Gastroesophageal sphincter (tissue), 4 donors: ENCODE data around the gene TMSB4X. TPM values are rescaled to one million over a fixed set of nuclear protein-coding genes. Genes with fewer than 3 reads are reported as not detected.

Experiments
- ATAC-seq: fragments of 150-250 bp; one replicate; pipeline ENCODE4 v1.9.1; 2016; ENCODE audit warnings: mild to moderate bottlenecking, moderate library complexity
- H3K27ac ChIP-seq, 4 donors: fragments of 200-600 bp; sonication (generic) in 3 of 4; 1 replicate in 3 of 4; 2 replicates in 1 of 4; pipeline ENCODE4 v1.5.1; 2016 to 2019
- H3K27me3 ChIP-seq: fragments of 200-600 bp; sonication (generic); one replicate; pipeline ENCODE4 v1.5.1; 2019
- H3K36me3 ChIP-seq, 2 donors: fragments of 200-600 bp; sonication (generic); one replicate each; pipeline ENCODE4 v1.5.1; 2019; ENCODE audit warnings: control low read depth in 1 of 2
- H3K4me1 ChIP-seq, 3 donors: fragments of 200-600 bp; sonication (generic); 1 replicate in 2 of 3; 2 replicates in 1 of 3; pipeline ENCODE4 v1.5.1; 2016 to 2019; ENCODE audit warnings: control low read depth in 2 of 3
- H3K4me3 ChIP-seq, 2 donors: fragments of 200-600 bp; sonication (generic); one replicate each; pipeline ENCODE4 v1.5.1; 2019; ENCODE audit warnings: mild to moderate bottlenecking in 1 of 2, moderate library complexity in 1 of 2
- H3K9me3 ChIP-seq, 3 donors: fragments of 200-600 bp; sonication (generic); one replicate each; pipeline ENCODE4 v1.5.1; 2017 to 2019; ENCODE audit warnings: control low read depth in 2 of 3
- EP300 ChIP-seq: sonication (generic); formaldehyde crosslinking; IDR thresholded peaks from one replicate; pipeline ENCODE4 v1.6.1; 2017; ENCODE audit warnings: antibody characterized with exemption, mild to moderate bottlenecking
- POLR2A ChIP-seq, 2 donors: fragments of 450-650 bp; IDR thresholded peaks; one replicate each; pipeline ENCODE4 v1.6.1; 2017; ENCODE audit warnings: antibody characterized with exemption in 2 of 2, mild to moderate bottlenecking in 2 of 2, moderate library complexity in 1 of 2
- POLR2AphosphoS5 ChIP-seq: sonication (generic); formaldehyde crosslinking; IDR thresholded peaks from one replicate; pipeline ENCODE4 v1.6.1; 2017; ENCODE audit warnings: antibody characterized with exemption
- WGBS, 2 donors: methylation state at CpG; one replicate each; pipeline ENCODE4 v1.1.5; 2018; ENCODE audit warnings: low coverage in 1 of 2; 5-methylcytosine and 5-hydroxymethylcytosine counted together
- total RNA-seq, 4 donors: library from RNA; depleted of rRNA; stranded (reverse); fragments of >200 nt; gene quantifications; one replicate each; pipeline ENCODE4 v1.1.0, GENCODE V29; 2016
- TF ChIP-seq, protein P1 (sequence below), 4 experiments: fragments of 200-600 bp in 2 of 4; fragments of 450-650 bp in 2 of 4; sonication (generic) in 1 of 4; IDR thresholded peaks; one replicate each; pipeline ENCODE4 v1.5.1; 2017 to 2019; ENCODE audit warnings: antibody characterized with exemption in 4 of 4, mild to moderate bottlenecking in 2 of 4, moderate library complexity in 2 of 4

The TMSB4X gene
- total RNA-seq, 4 donors from 2014 or later = 2,260 to 4,561 (median 3,693) TPM

- H3K9me3 ChIP-seq = no peaks in the 10 kb centered on the region
- 0 to 33% methylated on average over 2 to 3 of the region's 11 CpGs for WGBS, 2 donors
- peak overlapping the region in 1 of 2 donors; percentile 19 for H3K4me3 ChIP-seq
- no peaks in the 10 kb centered on the region for H3K36me3 ChIP-seq
- no peak for ATAC-seq
- H3K27ac ChIP-seq = peak overlapping the region; percentile 71 to 78 (median 76)
- TF ChIP-seq, protein P1, sequence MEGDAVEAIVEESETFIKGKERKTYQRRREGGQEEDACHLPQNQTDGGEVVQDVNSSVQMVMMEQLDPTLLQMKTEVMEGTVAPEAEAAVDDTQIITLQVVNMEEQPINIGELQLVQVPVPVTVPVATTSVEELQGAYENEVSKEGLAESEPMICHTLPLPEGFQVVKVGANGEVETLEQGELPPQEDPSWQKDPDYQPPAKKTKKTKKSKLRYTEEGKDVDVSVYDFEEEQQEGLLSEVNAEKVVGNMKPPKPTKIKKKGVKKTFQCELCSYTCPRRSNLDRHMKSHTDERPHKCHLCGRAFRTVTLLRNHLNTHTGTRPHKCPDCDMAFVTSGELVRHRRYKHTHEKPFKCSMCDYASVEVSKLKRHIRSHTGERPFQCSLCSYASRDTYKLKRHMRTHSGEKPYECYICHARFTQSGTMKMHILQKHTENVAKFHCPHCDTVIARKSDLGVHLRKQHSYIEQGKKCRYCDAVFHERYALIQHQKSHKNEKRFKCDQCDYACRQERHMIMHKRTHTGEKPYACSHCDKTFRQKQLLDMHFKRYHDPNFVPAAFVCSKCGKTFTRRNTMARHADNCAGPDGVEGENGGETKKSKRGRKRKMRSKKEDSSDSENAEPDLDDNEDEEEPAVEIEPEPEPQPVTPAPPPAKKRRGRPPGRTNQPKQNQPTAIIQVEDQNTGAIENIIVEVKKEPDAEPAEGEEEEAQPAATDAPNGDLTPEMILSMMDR (IDR thresholded peaks at IDR 0.05) = peak in 3 of 4 experiments; percentile 51 to 66 (median 57)
- TF ChIP-seq POLR2A (IDR thresholded peaks at IDR 0.05) (no peak), POLR2AphosphoS5 (peak; percentile 30)
- peaks cover 0 to 29% (median 0%) of the 10 kb centered on the region in 3 donors for H3K4me1 ChIP-seq
- H3K27me3 ChIP-seq = no peaks in the 10 kb centered on the region
Measured at GRCh38 chrX:12970691-12971202, 4.2 kb upstream of the TMSB4X start.

- no peak for ATAC-seq
- Histone ChIP-seq H3K36me3 (no peaks in the 10 kb centered on the region), H3K9me3 (no peaks in the 10 kb centered on the region), H3K4me1 (peaks cover 0 to 28% (median 0%) of the 10 kb centered on the region in 3 donors), H3K27ac (peak overlapping the region; percentile 71 to 78 (median 76)), H3K27me3 (no peaks in the 10 kb centered on the region), H3K4me3 (no peak overlapping the region)
- TF ChIP-seq, protein P1 (IDR thresholded peaks at IDR 0.05) = no peak
- TF ChIP-seq EP300 (no peak), POLR2A (IDR thresholded peaks at IDR 0.05) (no peak), POLR2AphosphoS5 (no peak)
- 25 to 60% methylated on average over 2 to 5 of the region's 12 CpGs for WGBS, 2 donors
Measured at GRCh38 chrX:12971282-12972003, 3.5 kb upstream of the TMSB4X start.

DNA sequence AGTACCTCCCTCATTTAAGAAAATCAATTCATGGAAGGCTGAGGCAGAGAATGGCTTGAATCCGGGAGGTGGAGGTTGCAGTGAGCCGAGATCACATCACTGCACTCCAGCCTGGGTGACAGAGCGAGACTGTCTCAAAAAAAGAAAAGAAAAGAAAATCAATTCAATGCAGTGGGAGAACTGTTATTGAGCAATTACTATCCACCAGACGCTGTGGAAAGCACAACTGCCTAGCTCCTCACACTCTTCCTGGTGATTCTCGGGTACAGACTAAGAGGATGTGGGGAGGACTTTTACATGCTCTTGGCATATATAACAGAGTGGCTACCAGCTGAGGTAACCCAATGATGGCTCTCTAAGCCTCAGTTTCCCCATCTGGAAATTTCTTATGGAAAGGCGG is 2.7 kb upstream of the TMSB4X start:
- Histone ChIP-seq H3K27me3 (no peaks in the 10 kb centered on the region), H3K4me1 (peaks cover 0 to 28% (median 0%) of the 10 kb centered on the region in 3 donors), H3K9me3 (no peaks in the 10 kb centered on the region), H3K36me3 (no peaks in the 10 kb centered on the region), H3K4me3 (no peak overlapping the region), H3K27ac (peak overlapping the region in 3 of 4 donors; percentile 75 to 78 (median 77))
- no peak for TF ChIP-seq EP300
- no peak for TF ChIP-seq POLR2AphosphoS5
- no peak for TF ChIP-seq POLR2A (IDR thresholded peaks at IDR 0.05)
- TF ChIP-seq, protein P1 (IDR thresholded peaks at IDR 0.05) = no peak
- ATAC-seq = no peak
- WGBS, 2 donors = 62 to 80% methylated on average over 5 to 6 of the region's 6 CpGs

DNA sequence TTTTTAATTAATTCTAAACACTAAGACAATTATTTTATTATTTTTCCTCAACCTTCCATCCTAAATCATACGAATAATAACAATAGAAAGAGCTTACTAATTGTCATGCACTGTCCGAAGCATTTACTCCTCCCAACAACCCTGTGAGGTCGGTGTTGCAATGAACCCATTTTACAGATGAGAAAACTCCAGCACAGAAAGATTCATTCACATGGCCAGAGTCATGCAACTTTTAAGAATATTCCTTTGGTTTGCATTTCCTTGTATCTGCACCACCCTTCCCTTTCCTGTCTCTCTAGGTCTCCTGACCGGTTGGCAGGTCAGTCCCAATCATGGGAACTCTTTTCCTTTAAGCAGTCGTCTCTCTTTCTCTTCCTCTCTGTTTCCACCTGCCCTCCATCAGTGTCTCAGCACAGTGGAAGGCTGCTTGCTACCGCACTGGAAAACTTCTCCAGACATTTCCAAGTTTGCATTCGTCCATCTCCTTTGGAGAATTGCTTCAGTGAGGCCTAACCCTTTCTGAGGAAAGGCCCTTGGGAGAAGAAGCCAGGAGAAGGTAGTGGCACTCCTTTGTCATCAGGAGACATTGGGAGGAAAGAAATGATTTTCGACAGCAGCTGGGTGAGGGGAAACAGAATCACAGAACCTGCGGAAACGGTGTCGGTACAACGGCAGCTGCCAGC is 1.9 kb upstream of the TMSB4X start:
- peaks cover 0 to 31% (median 0%) of the 10 kb centered on the region in 3 donors for H3K4me1 ChIP-seq
- no peaks in the 10 kb centered on the region for H3K36me3 ChIP-seq
- WGBS, 2 donors = 56 to 83% methylated on average over 4 to 5 of the region's 12 CpGs
- H3K27me3 ChIP-seq = no peaks in the 10 kb centered on the region
- no peak for TF ChIP-seq POLR2A (IDR thresholded peaks at IDR 0.05)
- no peak for TF ChIP-seq POLR2AphosphoS5
- TF ChIP-seq EP300 = no peak
- TF ChIP-seq, protein P1 (IDR thresholded peaks at IDR 0.05) = no peak
- ATAC-seq = no peak
- no peaks in the 10 kb centered on the region for H3K9me3 ChIP-seq
- peak overlapping the region; percentile 93 to 100 (median 94) for H3K27ac ChIP-seq
- H3K4me3 ChIP-seq = peak overlapping the region in 1 of 2 donors; percentile 69
